ENCODE data around the gene ST6GALNAC4.
"Not testable (repeated sequence)": the region's sequence is repeated elsewhere in the genome, so short reads cannot be mapped to it uniquely, and the experiment has no call there.

The ST6GALNAC4 gene

DNA sequence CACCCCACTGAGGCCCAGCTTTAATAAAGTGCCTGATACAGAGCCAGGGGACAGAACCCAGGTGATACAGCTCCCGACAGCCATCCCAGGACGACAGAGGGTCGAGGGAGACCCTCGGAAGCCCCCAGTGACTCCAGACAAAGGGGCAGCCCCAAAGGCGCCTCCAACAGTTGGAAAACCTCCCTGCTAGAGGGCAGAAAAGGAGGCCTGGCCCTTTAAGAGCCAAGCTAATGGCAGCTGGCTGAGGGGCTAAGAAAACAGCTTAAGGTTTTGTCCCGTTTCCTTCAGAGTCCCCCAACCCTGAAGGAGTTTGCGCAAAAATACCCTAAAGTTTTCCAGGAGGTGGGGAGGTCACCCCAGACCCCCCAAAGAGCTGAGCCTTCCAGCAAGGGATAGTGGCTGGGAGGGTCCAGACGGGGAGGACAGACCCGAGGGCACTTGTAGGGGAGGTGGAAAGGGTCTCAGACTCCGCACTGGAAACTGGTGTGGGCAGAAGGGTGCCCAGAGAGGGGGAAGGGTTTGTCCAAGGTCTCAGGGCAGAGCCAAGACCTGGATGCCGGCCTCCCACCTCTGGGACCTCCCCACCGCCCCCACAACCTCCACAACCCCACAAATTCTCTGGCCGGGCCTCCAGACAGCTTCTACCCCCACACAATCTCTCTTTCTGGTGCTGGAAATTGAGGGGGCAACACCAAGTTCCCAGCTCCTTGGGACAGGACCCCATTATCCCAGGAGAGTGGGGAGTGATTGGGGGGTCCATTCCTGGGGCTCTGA, 31.1 kb downstream of the ST6GALNAC4 start:
- DNase-seq (ENCODE audit: low read depth in 2 of 2) = no peak

DNA sequence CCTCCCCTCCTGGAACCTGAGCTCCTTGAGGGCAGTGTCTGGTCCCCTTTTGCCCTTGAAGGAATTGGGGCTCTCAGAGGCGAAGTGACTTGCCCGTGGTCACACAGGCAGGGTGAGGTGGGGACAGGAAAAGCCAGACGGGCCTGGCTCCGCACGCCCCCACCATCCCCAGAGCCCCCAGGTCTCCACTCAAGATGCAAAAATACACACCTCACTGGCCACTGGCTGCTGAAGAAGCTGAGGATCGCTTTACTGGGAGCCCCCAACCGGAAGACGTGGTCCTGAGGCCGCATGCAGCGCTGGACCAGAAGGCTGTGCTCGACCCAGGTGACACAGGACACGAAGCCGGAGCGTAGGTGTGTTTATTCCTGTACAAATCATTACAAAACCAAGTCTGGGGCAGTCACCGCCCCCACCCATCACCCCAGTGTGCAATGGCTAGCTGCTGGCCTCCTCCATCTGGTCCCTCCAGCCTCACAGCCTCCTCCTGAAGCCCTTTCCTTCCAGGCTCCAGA, 31.8 kb downstream of the ST6GALNAC4 start:
- DNase-seq (ENCODE audit: low read depth in 2 of 2) = no peak

DNA sequence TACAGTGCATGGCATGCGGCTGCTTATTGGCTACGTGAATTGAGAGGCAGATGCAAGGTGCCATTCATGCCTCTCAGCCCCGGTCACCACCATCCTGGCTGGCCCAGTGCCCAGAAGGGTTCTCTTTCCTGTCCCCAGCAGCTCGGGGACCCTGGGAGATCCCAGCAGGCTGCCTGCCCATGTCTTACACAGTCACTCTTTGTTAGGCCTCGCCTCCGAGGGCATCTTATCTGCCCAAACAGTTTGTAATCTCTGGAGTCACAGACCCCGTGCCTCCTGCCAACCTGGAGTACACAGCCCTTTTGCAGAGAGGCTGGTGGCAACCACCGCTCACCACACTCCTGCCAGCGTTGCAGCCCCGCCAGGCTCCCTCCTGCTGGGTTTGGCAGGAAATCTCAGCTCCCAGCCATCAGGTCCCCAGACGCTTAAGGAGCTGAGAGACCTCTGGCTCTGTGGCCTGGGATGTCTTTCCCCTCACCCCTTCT, 32.4 kb downstream of the ST6GALNAC4 start:
- DNase-seq (ENCODE audit: low read depth in 2 of 2) = no peak

DNA sequence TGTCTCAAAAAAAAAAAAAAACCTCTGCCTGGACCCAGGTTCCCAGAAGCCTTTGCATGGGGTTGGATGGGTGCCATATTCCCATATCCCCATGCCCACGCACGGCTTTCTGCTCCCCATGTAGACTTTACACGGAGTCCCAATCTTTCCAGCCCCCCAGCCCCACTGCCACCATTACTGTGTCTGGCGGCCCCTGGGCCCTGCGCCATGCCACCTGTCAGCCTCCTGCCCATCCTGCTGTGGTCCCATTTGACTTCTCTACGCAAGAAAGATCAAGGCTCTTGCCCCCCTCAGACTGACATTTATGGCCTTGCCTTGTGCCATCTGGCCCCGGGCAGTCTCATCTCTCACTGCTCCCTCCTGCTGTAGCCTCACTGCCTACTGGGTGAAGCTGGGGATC, 32.9 kb downstream of the ST6GALNAC4 start:
- no peak for DNase-seq (ENCODE audit: low read depth in 2 of 2)

DNA sequence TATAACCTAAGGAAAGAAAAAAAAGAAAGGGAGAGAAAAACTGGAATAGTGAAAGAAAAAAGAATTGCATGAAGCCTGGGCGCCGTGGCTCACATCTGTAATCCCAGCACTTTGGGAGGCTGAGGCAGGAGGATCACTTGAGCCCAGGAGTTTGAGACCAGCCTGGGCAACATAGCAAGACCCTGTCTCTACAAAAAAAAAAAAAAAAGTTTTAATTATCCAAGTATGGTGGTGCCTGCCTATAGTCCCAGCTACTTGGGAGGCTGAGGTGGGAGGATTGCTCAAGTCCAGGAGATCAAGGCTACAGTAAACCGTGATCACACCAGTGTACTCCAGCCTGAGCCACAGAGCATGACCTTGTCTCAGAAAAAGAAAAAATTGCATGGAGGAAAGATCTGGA, 35.1 kb downstream of the ST6GALNAC4 start:
- DNase-seq (ENCODE audit: low read depth in 2 of 2) = not testable (repeated sequence)

DNA sequence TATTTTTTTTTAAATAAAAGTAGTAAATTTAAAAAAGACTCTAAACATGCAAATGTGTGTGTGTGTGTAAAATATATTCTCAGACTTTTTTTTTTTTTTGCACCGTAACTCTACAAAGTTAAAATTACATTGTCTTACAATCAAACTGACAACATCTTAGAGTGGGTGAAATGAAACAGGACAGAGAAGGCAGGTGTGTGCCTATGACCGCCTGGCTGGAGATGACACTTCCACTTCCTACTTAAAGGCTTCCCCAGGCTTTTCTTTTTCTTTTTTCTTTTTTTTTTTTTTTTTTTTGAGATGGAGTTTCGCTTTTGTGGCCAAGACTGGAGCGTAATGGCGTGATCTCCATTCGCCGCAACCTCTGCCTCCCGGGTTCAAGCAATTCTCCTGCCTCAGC, 36.7 kb downstream of the ST6GALNAC4 start:
- no peak for DNase-seq (ENCODE audit: low read depth in 2 of 2)

DNA sequence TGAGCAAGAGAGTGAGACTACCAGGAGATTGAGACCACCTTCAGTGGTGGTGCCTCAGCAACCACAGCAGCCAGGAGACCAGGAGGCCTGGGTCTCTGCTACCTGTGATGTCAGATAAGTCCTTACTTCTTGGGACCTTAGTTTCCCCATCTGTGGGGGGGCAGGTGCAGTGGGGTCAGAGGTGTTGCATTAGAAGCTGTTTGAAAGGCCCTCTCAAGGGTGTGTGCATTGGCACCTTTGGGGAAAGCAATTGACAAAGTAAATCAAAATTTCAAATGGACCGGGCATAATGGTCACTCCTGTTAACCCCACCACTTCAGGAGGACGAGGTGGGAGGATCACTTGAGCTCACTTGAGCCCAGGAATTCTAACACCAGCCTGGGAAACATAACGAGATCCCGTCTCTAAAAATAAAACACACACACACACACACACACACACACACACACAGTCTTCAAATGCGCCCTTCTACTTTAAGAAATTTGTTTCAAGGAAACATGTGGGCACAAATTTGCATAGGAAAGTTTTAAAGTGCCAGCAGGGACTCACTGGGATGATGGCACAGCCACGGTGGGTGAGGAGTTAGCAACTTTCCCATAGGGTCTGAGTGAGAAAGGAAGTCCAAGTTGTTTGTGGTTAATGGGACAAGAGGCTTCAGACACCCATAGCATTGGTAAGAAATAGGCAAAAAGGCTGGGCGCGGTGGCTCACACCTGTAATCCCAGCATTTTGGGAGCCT, 38.0 kb downstream of the ST6GALNAC4 start:
- no peak for DNase-seq (ENCODE audit: low read depth in 2 of 2)

DNA sequence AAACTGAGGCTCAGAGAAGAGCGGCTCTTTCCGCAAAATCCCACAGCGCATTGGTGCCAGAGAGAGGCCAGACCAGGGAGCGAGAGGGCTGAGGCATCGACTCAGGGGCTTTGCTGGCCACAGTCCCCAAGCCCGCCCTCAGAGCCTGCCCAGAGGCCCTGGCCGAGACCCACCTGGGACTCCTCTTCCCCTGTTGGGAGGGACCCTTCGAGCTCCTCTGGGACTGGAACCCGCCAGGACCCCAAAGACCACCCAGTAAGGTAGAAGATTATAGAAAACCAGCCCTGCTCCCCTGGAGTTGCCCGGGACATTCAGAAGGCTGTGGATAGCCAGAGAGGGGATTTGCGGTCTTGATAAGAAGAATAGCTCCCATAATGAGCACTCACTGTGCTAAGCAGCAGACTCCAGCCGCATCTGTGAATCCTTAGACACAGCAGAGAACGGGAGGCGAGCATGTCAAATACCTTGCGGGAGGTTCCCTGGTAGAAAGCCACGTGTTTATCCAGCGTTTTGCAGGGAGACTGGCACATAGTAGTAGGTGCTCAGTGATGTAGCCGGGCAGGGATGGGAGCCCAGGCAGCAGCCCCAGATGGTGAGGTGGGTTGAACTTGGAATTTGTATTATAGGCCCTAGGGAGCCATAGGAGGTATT, 38.7 kb downstream of the ST6GALNAC4 start:
- no peak for DNase-seq (ENCODE audit: low read depth in 2 of 2)

DNA sequence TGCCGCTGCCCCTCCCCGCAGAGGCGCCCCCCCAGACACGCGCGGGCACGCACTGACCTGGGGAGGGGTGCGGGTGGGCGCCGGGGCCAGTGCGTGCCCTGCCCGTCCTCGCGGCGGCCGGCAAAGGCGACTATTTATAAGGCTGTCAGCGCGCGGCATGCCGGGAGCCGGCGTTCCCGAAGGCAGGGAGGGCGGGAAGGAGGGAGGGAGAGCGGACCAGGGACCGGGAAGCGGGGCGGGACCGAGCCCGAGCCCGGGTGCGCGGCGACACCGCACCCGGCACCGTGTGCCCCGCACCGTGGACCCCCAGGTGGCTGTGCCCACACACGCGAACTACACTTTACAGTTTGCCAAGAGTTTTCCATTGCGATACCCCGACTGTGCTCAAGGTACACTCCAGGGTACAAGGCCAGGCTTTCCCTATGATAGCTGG, 39.3 kb downstream of the ST6GALNAC4 start, which contains the start of gene AK1:
TSS of gene AK1 (minus strand) at position 110 of the 433 bp plus-strand sequence. CDS start 3,058 bp downstream, outside the sequence.
- no peak for DNase-seq (ENCODE audit: low read depth in 2 of 2)

DNA sequence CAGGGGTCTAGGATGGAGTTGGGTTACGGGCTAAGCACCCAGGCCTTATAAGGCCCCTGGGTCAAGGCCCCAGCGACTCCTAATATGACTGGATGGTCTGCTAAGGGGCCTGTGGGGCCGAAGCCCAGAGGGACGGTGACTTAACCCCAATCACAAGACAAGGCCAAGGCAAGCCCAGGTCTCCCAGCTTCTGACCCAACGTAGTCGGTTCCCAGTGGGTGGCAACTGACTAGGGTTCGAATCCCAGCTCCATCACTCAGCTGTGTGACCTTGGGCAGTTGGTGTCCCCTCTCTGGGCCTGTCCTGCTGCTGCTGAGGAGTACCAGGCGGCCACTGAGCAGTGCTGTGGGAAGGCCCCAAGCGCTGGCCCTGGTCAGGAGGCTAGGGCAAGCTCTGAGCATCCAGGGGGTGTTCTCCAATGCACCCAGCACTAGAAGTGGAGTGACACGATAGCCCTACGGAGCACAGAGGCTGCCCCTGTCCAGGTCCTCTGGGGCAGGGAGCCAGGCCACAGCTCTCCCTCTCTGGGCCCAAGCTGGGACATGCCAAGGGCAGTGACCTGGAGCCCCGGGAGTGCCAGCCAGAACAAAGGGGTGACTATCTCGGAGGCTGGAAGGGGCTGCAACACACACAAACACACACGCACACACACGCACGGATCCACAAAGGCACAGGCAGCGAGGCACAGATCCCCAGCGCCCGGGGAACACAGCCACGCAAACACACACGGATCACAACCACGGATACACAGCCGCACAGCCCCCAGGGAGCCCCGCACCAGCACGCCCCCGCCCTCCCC, 39.9 kb downstream of the ST6GALNAC4 start:
- no peak for DNase-seq (ENCODE audit: low read depth in 2 of 2)

DNA sequence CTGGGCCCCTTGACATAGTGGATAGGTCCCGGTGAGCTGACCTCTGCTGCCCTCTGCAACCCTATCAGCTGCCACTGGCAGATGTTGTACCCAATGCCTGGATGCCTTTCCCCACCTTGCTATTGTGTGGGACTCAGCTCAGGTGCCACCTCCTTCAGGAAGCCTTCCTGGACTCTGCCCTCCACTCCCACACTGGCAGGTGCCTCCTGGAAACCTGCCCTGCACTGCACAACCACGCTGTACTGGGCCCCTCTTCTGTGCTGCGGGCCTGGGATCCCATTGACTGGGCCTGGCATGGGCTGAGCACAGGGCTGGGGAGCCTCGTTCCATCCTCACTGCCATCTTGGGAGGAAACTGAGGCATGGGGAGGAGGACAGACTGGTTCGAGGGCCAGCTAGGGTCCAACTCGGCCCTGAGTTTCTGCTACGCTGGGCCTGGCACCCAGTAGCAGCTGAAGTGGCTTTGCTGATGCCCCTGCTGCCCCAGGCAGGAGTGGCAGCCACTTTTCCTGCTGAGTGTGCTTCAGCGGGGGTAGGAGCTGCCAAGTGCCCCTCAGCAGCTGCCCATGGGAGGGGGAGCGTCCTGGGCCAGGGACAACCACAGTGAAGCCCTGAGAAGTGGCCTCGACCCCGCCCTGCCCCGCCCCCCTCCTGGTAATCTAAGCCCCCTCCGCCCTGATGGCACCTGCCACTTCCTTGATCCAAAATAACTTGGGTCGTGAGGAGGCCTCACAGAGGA, 40.6 kb downstream of the ST6GALNAC4 start:
- no peak for DNase-seq (ENCODE audit: low read depth in 2 of 2)

DNA sequence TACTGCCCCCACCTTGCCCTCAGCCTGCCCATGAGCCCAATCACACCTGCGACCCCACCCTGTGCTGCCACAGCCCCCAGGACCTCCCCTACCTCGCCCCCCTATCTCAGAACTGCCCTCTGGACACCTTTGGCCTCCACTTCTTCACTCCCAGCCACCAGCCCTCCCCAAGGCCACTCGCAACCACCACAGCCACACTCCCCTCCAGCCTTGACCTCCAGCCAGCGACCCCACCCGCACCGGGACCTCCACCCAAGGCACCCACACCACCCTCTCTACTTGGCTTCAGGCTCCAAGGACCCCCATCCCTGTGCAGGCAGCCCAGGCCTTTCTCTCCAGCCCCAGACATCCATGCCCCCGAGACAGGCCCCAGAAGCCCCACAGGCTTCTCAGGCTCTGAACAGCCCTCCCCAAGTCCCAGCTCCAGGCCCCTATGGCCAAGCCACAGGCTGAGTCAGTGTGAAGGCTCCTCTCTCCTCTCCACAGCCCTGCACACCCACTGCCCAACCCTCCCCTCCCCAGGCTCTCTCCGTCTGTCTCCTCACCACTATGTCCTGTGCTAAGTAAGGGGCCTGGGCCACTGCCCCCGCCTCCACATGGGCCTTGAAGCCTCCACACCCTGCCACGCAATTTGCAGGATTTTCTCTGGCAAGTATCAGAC, 41.4 kb downstream of the ST6GALNAC4 start:
- DNase-seq (ENCODE audit: low read depth in 2 of 2) = peak in 1 of 2 experiments; percentile 31

DNA sequence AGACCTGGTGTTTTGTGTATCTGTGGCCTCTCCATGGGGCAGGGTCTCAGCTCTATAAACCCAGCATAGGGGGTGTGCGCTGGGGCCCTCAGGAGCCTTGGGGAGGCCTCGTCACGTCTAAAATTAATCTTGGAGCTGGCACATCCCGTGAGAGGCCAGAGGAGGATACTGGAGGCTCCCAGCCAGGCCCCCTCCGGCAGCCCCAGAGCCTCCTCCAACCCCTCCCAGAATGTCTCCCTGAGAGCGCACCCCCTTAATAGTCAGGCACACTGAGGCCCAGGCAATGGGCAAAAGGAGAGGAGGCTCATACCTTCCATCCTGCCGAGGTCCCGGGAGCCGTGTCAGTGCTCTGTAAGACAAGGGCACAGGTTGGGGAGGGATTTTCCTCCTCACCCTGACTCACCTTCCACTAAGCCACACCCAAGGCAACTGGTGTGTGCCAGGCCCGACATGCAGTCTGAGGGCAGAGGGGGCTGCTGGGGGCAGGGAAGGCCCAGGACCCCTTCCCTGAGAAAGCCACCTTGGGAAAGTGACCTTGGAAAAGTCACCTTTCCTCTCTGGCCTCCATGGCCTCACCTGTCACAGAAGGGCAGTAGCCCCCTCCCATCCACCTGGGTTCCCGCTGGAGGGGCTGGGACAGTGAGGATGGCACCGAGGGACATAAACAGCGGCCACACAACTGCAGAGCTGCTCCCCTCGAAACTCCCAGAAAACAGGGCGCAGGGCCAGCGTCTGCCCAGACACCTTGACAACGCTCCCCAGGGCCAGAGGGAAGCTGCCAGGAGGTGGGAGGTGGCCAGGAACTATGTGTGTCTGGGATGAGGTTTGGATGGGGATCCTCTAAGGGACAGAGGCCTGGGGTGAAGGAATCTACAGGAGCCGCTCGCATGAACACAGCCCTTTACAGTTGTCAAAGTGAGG, 42.3 kb downstream of the ST6GALNAC4 start:
- no peak for DNase-seq (ENCODE audit: low read depth in 2 of 2)

DNA sequence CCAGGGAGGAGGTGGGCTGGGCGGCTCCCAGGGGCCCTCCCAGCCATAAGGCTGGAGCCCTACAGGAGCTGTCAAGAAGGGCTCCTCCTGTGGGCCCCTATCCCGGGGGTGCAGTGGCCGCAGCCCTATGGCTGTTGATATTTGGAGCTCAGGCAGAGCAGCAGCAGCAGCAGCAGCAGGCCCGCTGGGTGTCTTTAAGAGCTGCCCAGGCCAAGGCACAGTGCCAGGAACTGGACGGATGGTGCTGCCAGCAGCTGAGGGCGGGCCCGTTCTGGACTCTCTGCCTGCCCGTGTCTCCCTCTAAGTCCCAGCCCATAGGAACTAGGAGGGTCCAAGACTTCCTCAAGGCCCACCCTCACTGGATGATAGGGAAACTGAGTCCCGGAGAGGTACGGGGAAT, 43.0 kb downstream of the ST6GALNAC4 start:
- no peak for DNase-seq (ENCODE audit: low read depth in 2 of 2)

DNA sequence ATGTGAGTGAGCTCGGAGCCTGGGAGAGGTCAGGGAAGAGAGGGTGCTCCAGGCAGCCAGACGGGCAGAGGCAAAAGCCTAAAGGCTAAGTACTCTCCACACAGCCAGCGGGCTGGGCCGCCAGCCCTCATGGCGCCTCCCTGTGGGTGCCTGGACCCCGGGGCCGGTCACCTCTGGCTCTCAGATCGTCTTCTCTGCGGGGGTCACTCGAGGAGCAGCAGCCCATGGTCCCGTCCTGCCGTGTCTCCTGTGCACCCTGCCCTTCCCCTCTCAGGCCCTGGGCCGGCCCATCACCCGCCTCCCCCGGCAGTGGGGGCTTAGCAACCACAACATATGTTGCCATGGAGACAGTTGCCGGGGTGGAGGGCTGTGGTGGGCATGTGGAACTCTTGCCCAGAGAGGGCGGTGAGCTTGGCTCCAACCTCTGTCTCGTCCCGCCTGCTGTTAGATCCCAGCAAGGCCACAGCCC, 43.6 kb downstream of the ST6GALNAC4 start:
- DNase-seq (ENCODE audit: low read depth in 2 of 2) = no peak

DNA sequence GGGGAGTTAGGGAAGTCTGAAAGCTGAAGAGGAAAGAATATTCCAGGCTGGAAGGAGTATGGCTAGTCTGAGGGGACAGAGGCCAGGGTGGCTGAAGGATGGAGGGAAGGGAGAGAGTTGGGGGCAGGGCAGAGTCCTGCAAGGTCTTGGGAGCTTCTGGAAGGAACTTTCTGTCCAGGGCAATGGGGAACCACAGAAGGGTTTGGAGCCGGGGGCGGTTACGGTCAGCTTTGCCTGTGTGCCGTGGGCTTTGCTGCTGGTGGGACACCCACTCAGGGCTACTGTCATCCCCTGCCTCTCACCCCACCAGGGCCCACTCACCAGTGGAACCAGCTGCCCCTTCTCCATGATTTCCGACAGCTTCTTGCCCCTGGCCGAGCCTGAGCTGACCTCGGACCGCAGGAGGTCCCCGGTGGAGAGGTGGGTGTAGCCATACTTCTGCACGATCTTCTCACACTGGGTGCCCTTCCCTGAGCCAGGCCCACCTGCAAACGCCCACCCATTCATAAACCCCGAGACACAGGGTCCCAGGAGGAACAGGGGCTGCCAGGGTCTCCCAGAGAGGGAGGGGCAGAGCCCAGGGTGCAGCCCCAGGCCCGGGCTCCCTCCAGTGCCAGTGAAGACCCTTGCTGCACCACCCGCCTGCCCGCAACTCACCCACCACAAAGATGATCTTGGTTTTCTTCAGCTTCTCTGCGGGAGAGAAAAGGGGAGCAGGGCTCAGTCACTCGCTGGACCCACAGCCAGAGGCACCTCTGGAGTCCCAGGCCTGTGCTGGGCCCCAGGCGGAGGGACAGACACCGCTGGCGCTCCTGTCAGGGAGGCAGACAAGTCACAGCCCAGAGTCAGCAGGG, 44.2 kb downstream of the ST6GALNAC4 start:
- no peak for DNase-seq (ENCODE audit: low read depth in 2 of 2)

DNA sequence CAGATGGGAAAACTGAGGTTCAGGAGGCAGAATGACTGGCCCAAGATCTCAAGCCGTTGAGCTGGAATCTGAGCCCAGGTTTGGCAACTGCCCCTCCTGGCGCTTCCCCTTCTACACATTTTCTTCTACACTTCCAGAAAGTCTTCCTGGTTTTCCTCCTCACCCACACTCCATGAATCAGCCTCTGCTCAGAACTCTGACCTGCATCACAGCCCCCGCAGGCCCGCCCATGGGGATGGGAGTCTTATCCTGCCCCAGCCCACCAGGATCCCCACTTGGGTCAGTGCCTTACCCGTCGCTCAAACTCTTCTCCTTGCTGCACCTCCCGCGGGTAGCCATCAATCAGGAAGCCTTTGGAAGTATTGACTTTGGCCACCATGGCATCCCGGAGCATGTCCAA, 45.3 kb downstream of the ST6GALNAC4 start:
- no peak for DNase-seq (ENCODE audit: low read depth in 2 of 2)

DNA sequence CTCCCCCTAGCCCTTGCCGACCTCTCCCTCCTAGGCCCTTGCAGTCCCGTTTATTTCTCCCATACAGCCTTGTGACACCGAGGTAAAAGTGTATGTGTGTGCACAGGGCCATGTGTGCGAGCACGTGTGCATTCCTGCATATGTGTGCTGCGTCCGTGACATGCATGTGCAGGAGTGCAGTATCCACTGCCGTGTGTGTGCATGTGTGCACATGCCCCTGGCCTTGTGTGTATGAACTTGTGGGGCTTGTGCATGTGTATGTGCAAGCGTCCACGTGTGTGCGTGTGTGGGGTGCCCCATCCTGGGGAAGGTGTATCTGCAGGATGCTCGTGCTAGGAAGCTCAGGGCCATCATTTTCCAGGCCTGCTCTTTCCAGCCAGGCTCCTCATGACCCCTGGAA, 46.0 kb downstream of the ST6GALNAC4 start:
- no peak for DNase-seq (ENCODE audit: low read depth in 2 of 2)

All from fibroblast of skin of left biceps (primary cell).